ENCODE measurements around the gene LRMDA.

The LRMDA gene

GRCh38 chr10:76554478-76554877 is 1123.1 kb downstream of the LRMDA start:
- no peak for TF ChIP-seq CTCF (IDR thresholded peaks at IDR 0.05; ENCODE audit: low read depth, low read length)
- DNase-seq (ENCODE audit: extremely low read depth, low read depth) = no peak

- no peak for DNase-seq (ENCODE audit: extremely low read depth, low read depth)
- TF ChIP-seq CTCF (IDR thresholded peaks at IDR 0.05; ENCODE audit: low read depth, low read length) = no peak
Observed at GRCh38 chr10:76555067-76555670, 1123.7 kb downstream of the LRMDA start.

- no peak for DNase-seq (ENCODE audit: extremely low read depth, low read depth)
- no peak for TF ChIP-seq CTCF (IDR thresholded peaks at IDR 0.05; ENCODE audit: low read depth, low read length)
Observed at GRCh38 chr10:76557366-76557765, 1125.9 kb downstream of the LRMDA start.

GRCh38 chr10:76558586-76558985 is 1127.2 kb downstream of the LRMDA start:
- TF ChIP-seq CTCF (IDR thresholded peaks at IDR 0.05; ENCODE audit: low read depth, low read length) = no peak
- DNase-seq (ENCODE audit: extremely low read depth, low read depth) = peak; percentile 95

GRCh38 chr10:76558996-76559891 is 1127.8 kb downstream of the LRMDA start:
- DNase-seq (ENCODE audit: extremely low read depth, low read depth) = peak; percentile 93
- TF ChIP-seq CTCF (IDR thresholded peaks at IDR 0.05; ENCODE audit: low read depth, low read length) = no peak

GRCh38 chr10:76559892-76560220 is 1128.4 kb downstream of the LRMDA start:
- DNase-seq (ENCODE audit: extremely low read depth, low read depth) = no peak
- TF ChIP-seq CTCF (IDR thresholded peaks at IDR 0.05; ENCODE audit: low read depth, low read length) = no peak

GRCh38 chr10:76560338-76560737 is 1128.9 kb downstream of the LRMDA start:
- TF ChIP-seq CTCF (IDR thresholded peaks at IDR 0.05; ENCODE audit: low read depth, low read length) = no peak

More at GRCh38 chr10:76560338-76560737, 1128.9 kb downstream of the LRMDA start:
- no peak for DNase-seq (ENCODE audit: extremely low read depth, low read depth)

Data from AG09319 (cell line).